Neural progenitor cell (in vitro differentiated cells): Measurements from ENCODE around the gene FOXO1. TPM values are rescaled to one million over a fixed set of nuclear protein-coding genes. Genes with fewer than 3 reads are reported as not detected.

Source experiments
- DNase-seq: peaks from one replicate; pipeline ENCODE4 v3.0.0-alpha.2; 2016; ENCODE audit warnings: low spot score
- H2AFZ ChIP-seq: fragments of 200-600 bp; sonication (generic); replicated peaks from 2 replicates; pipeline ENCODE4 v1.6.1; 2016; ENCODE audit warnings: antibody characterized with exemption
- H3F3A ChIP-seq: fragments of 200-600 bp; sonication (generic); 2 replicates; pipeline ENCODE4 v1.6.1; 2016; ENCODE audit warnings: antibody characterized with exemption, low read depth
- H3K27ac ChIP-seq: fragments of 200-600 bp; sonication (generic); 2 replicates; pipeline ENCODE4 v1.5.1; 2016; ENCODE audit warnings: mild to moderate bottlenecking
- H3K27me3 ChIP-seq: fragments of 200-600 bp; sonication (generic); 2 replicates; pipeline ENCODE4 v1.6.1; 2016; ENCODE audit warnings: mild to moderate bottlenecking, moderate library complexity
- H3K36me3 ChIP-seq: fragments of 200-600 bp; sonication (generic); 2 replicates; pipeline ENCODE4 v1.5.1; 2016
- H3K4me1 ChIP-seq: fragments of 200-600 bp; sonication (generic); 2 replicates; pipeline ENCODE4 v1.6.1; 2016; ENCODE audit warnings: mixed run types
- H3K4me2 ChIP-seq: fragments of 200-600 bp; sonication (generic); 2 replicates; pipeline ENCODE4 v1.6.1; 2016
- H3K4me3 ChIP-seq: fragments of 200-600 bp; sonication (generic); 2 replicates; pipeline ENCODE4 v1.5.1; 2016
- H3K79me2 ChIP-seq: fragments of 200-600 bp; sonication (generic); 2 replicates; pipeline ENCODE4 v1.6.1; 2016; ENCODE audit warnings: low read depth
- H3K9ac ChIP-seq: fragments of 200-600 bp; sonication (generic); 2 replicates; pipeline ENCODE4 v1.6.1; 2016
- H3K9me3 ChIP-seq: fragments of 200-600 bp; sonication (generic); 2 replicates; pipeline ENCODE4 v1.5.1; 2016; ENCODE audit warnings: low read depth
- H4K20me1 ChIP-seq: fragments of 200-600 bp; sonication (generic); 2 replicates; pipeline ENCODE4 v1.6.1; 2016; ENCODE audit warnings: low read depth
- H3K27ac Mint-ChIP-seq: 3 replicates; pipeline ENCODE4 v1.8.0; 2021; ENCODE audit warnings: mixed read lengths
- H3K27me3 Mint-ChIP-seq: 2 replicates; pipeline ENCODE4 v1.8.0; 2022; ENCODE audit warnings: low read depth, mild to moderate bottlenecking, inconsistent platforms, moderate library complexity, mixed read lengths; ENCODE audit not compliant: insufficient read depth
- H3K36me3 Mint-ChIP-seq: 3 replicates; pipeline ENCODE4 v1.8.0; 2021; ENCODE audit warnings: mixed read lengths
- H3K4me1 Mint-ChIP-seq: 3 replicates; pipeline ENCODE4 v1.8.0; 2021; ENCODE audit warnings: mixed read lengths
- H3K4me3 Mint-ChIP-seq: 3 replicates; pipeline ENCODE4 v1.8.0; 2021; ENCODE audit warnings: mild to moderate bottlenecking, moderate library complexity, mixed read lengths
- H3K9me3 Mint-ChIP-seq: 3 replicates; pipeline ENCODE4 v1.8.0; 2020; ENCODE audit warnings: mixed read lengths
- EZH2 ChIP-seq: fragments of 200-600 bp; sonication (generic); IDR thresholded peaks from 2 replicates; pipeline ENCODE4 v1.6.1; 2017; ENCODE audit warnings: antibody characterized with exemption, mild to moderate bottlenecking, moderate library complexity
- EZH2phosphoT487 ChIP-seq: fragments of 200-600 bp; sonication (generic); IDR thresholded peaks from 2 replicates; pipeline ENCODE4 v1.6.1; 2017; ENCODE audit warnings: antibody characterized with exemption
- total RNA-seq: library from RNA; depleted of rRNA; stranded (reverse); fragments of >200 nt; gene quantifications from 2 replicates; pipeline ENCODE4 v1.2.3, GENCODE V29; 2015; ENCODE audit warnings: low replicate concordance
- TF ChIP-seq, protein P1 (sequence below): fragments of 200-600 bp; sonication (generic); IDR thresholded peaks from 2 replicates; pipeline ENCODE4 v1.5.1; 2017; ENCODE audit warnings: antibody characterized with exemption, mild to moderate bottlenecking

FOXO1 gene
- total RNA-seq, 1 donor from 2014 or later, result 3.7 TPM

GRCh38 chr13:40615619-40616018 lies 50.8 kb downstream of the FOXO1 start:
- H3K27ac Mint-ChIP-seq, result no peak overlapping the region
- Histone ChIP-seq H3K9me3 (no peaks in the 10 kb centered on the region), H2AFZ (no peak overlapping the region), H4K20me1 (no peaks in the 10 kb centered on the region), H3K4me2 (no peak overlapping the region), H3K27ac (no peak overlapping the region), H3K4me3 (no peak overlapping the region), H3F3A (no peaks in the 10 kb centered on the region), H3K79me2 (peaks cover 6% of the 10 kb centered on the region), H3K36me3 (no peaks in the 10 kb centered on the region), H3K9ac (no peak overlapping the region), H3K4me1 (no peaks in the 10 kb centered on the region), H3K27me3 (no peaks in the 10 kb centered on the region)
- no peak for DNase-seq
- no peak overlapping the region for H3K4me3 Mint-ChIP-seq
- H3K4me1 Mint-ChIP-seq, result peaks cover 23% of the 10 kb centered on the region
- peaks cover 13% of the 10 kb centered on the region for H3K9me3 Mint-ChIP-seq
- H3K36me3 Mint-ChIP-seq, result peaks cover 16% of the 10 kb centered on the region
- no peaks in the 10 kb centered on the region for H3K27me3 Mint-ChIP-seq
- TF ChIP-seq, protein P1, sequence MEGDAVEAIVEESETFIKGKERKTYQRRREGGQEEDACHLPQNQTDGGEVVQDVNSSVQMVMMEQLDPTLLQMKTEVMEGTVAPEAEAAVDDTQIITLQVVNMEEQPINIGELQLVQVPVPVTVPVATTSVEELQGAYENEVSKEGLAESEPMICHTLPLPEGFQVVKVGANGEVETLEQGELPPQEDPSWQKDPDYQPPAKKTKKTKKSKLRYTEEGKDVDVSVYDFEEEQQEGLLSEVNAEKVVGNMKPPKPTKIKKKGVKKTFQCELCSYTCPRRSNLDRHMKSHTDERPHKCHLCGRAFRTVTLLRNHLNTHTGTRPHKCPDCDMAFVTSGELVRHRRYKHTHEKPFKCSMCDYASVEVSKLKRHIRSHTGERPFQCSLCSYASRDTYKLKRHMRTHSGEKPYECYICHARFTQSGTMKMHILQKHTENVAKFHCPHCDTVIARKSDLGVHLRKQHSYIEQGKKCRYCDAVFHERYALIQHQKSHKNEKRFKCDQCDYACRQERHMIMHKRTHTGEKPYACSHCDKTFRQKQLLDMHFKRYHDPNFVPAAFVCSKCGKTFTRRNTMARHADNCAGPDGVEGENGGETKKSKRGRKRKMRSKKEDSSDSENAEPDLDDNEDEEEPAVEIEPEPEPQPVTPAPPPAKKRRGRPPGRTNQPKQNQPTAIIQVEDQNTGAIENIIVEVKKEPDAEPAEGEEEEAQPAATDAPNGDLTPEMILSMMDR, result no peak
- no peak for TF ChIP-seq EZH2phosphoT487
- no peak for TF ChIP-seq EZH2

DNA sequence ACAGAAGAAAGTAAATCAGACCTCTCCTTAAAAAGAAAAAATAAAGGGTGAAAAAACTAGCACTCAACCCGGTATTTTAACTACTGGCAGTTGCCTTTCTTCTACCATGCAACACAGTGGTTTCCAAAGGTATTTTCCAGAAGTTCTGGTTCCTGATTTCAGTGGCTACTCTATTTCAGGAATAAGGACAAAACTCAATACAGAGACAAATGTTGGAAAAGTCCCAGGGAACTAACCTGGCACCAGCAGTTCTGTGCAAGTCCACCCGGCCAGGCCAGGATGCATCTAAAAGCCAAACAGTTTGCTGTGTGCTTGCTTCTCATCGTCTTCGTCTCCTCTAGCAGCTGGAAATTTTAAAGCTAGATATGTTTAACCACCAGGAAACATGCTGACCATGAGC lies 52.5 kb downstream of the FOXO1 start:
- H3K36me3 Mint-ChIP-seq, result peaks cover 9% of the 10 kb centered on the region

DNA sequence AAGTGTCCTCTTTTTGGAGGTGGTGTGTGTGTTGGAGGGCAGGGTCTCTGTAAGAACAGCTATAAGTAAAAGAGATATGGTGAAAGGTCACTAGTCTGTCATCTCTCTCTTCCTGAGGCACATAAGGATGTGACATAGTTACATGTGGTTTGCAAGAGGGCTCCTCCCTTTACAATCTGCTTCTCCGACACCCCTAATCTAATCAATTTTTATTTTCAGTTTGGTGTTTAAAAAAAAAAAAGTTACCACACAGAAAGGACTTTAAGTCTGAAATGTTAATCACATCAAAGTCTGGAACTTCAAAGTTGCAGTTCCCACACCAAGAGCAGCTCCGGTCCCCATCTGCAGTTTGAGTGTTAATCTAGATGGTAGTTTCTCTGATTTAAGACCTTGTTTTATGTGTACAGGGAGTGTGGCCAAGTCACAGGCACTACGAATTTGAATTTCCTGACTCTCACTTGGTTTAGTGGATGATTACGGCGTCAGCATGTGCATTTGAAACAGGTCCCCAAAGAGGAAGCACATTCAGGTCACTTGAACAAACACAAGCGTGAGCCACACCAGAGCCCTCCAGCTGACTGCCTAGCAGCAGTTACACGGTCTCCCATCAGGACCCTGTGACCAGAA lies 53.1 kb downstream of the FOXO1 start:
- Histone ChIP-seq H4K20me1 (no peaks in the 10 kb centered on the region), H3K4me2 (no peak overlapping the region)
- H3K27ac Mint-ChIP-seq, result no peak overlapping the region

More for the DNA sequence above, 52.5 kb downstream of the FOXO1 start:
- DNase-seq, result no peak
- no peak overlapping the region for H3K27ac ChIP-seq
- no peak overlapping the region for H3K4me3 Mint-ChIP-seq
- H3K27me3 ChIP-seq, result no peaks in the 10 kb centered on the region
- no peaks in the 10 kb centered on the region for H3K4me1 ChIP-seq
- H3K9me3 ChIP-seq, result no peaks in the 10 kb centered on the region
- H3K4me3 ChIP-seq, result no peak overlapping the region
- no peaks in the 10 kb centered on the region for H4K20me1 ChIP-seq
- H3K27me3 Mint-ChIP-seq, result no peaks in the 10 kb centered on the region
- peaks cover 20% of the 10 kb centered on the region for H3K4me1 Mint-ChIP-seq
- H3K27ac Mint-ChIP-seq, result no peak overlapping the region
- peaks cover 14% of the 10 kb centered on the region for H3K79me2 ChIP-seq
- H3K4me2 ChIP-seq, result no peak overlapping the region
- peaks cover 4% of the 10 kb centered on the region for H3K9me3 Mint-ChIP-seq
- no peaks in the 10 kb centered on the region for H3F3A ChIP-seq
- no peak overlapping the region for H2AFZ ChIP-seq
- TF ChIP-seq, protein P1, result no peak
- TF ChIP-seq EZH2phosphoT487 (no peak), EZH2 (no peak)
- no peaks in the 10 kb centered on the region for H3K36me3 ChIP-seq
- no peak overlapping the region for H3K9ac ChIP-seq

More for the DNA sequence above, 53.1 kb downstream of the FOXO1 start:
- H3K27ac ChIP-seq, result no peak overlapping the region
- Mint-ChIP-seq H3K4me1 (peaks cover 20% of the 10 kb centered on the region), H3K4me3 (no peak overlapping the region), H3K27me3 (no peaks in the 10 kb centered on the region), H3K9me3 (peaks cover under 1% of the 10 kb centered on the region), H3K36me3 (peaks cover 9% of the 10 kb centered on the region)
- TF ChIP-seq EZH2 (no peak), EZH2phosphoT487 (no peak)
- TF ChIP-seq, protein P1, result no peak
- DNase-seq, result no peak
- H3K9ac ChIP-seq, result no peak overlapping the region
- no peaks in the 10 kb centered on the region for H3K9me3 ChIP-seq
- H3K36me3 ChIP-seq, result no peaks in the 10 kb centered on the region
- H3K4me3 ChIP-seq, result no peak overlapping the region
- H2AFZ ChIP-seq, result no peak overlapping the region
- peaks cover 14% of the 10 kb centered on the region for H3K79me2 ChIP-seq
- no peaks in the 10 kb centered on the region for H3K4me1 ChIP-seq
- no peaks in the 10 kb centered on the region for H3F3A ChIP-seq
- no peaks in the 10 kb centered on the region for H3K27me3 ChIP-seq
